ENCODE results near the gene CLINT1. TPM values are rescaled to one million over a fixed set of nuclear protein-coding genes. Genes with fewer than 3 reads are reported as not detected.

Gene CLINT1
- total RNA-seq, 4 donors from 2014 or later, result 109 to 165 (median 152) TPM

- Histone ChIP-seq H3K4me3 (no peak overlapping the region), H3K9me3 (no peaks in the 10 kb centered on the region), H3K4me1 (peaks cover 0 to 11% (median 6%) of the 10 kb centered on the region in 3 donors), H3K36me3 (peaks cover 0 to 34% (median 0%) of the 10 kb centered on the region in 3 donors), H3K27ac (no peak overlapping the region), H3K27me3 (no peaks in the 10 kb centered on the region)
- intact Hi-C loops (cut with DNase I), result no loop called here
- no peak for DNase-seq
- TF ChIP-seq POLR2A (IDR thresholded peaks at IDR 0.05), result no peak
- TF ChIP-seq CTCF (IDR thresholded peaks at IDR 0.05), result no peak
- WGBS, 2 donors, result 77 to 87% methylated on average over 11 of the region's 11 CpGs
These were observed 109.5 kb downstream of the CLINT1 start for GRCh38 chr5:157749462-157749799.

DNA sequence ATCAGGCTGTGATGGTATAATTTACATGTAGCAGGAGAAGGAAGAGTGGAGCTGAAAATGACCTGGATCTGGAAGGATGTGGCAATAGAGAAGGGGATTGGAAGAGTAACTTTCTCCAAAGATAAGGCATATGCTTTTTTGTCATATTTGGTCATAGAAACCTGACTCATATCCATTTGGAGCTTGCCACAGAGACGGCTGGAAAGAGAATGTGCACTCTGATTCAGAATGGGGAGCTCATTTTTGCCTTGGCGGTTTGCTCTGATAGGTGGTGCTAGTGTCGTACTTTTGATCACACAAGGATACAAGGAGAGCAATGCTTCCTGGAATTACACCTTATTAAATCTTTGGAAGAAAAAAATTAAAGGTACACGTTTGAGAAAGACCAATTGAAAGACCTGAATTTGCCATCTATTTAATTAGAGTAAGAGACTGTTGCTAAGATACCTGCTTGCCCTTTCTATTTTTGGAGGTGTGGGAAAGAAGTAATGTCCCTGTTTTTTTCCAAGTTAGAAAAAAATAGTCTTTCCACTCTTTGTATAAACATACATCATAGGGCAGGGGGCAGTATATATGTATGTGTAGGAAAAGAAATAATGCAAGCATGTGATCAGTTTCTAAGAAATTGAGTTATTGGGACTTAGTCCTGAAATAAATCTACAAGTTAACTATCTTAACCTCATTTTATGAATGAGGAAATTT, 110.0 kb downstream of the CLINT1 start:
- H3K27ac ChIP-seq, result no peak overlapping the region
- H3K4me1 ChIP-seq, result peaks cover 0 to 15% (median 6%) of the 10 kb centered on the region in 3 donors
- H3K36me3 ChIP-seq, result peaks cover 0 to 29% (median 0%) of the 10 kb centered on the region in 3 donors
- no peaks in the 10 kb centered on the region for H3K9me3 ChIP-seq
- no peaks in the 10 kb centered on the region for H3K27me3 ChIP-seq
- TF ChIP-seq CTCF (IDR thresholded peaks at IDR 0.05), result no peak
- no peak for TF ChIP-seq POLR2A (IDR thresholded peaks at IDR 0.05)
- 53 to 76% methylated on average over 4 of the region's 4 CpGs for WGBS, 2 donors
- no peak overlapping the region for H3K4me3 ChIP-seq
- intact Hi-C loops (cut with DNase I), result no loop called here
- no peak for DNase-seq

- no peaks in the 10 kb centered on the region for H3K9me3 ChIP-seq
- no peak overlapping the region for H3K27ac ChIP-seq
- TF ChIP-seq CTCF (IDR thresholded peaks at IDR 0.05), result no peak
- 78 to 92% methylated on average over 8 of the region's 8 CpGs for WGBS, 2 donors
- peaks cover 0 to 18% (median 8%) of the 10 kb centered on the region in 3 donors for H3K4me1 ChIP-seq
- intact Hi-C loops (cut with DNase I), result no loop called here
- DNase-seq, result no peak
- H3K27me3 ChIP-seq, result no peaks in the 10 kb centered on the region
- peaks cover 0 to 20% (median 0%) of the 10 kb centered on the region in 3 donors for H3K36me3 ChIP-seq
- no peak overlapping the region for H3K4me3 ChIP-seq
These were observed 110.9 kb downstream of the CLINT1 start for GRCh38 chr5:157747766-157748700.

GRCh38 chr5:157747173-157747740, 111.7 kb downstream of the CLINT1 start:
- TF ChIP-seq POLR2A (IDR thresholded peaks at IDR 0.05), result no peak
- TF ChIP-seq CTCF (IDR thresholded peaks at IDR 0.05), result no peak
- Histone ChIP-seq H3K9me3 (no peaks in the 10 kb centered on the region), H3K27ac (no peak overlapping the region), H3K4me1 (peaks cover 0 to 22% (median 9%) of the 10 kb centered on the region in 3 donors), H3K27me3 (no peaks in the 10 kb centered on the region), H3K36me3 (peaks cover 0 to 12% (median 0%) of the 10 kb centered on the region in 3 donors), H3K4me3 (no peak overlapping the region)
- no peak for DNase-seq
- WGBS, 2 donors, result 88 to 90% methylated on average over 6 of the region's 6 CpGs
- intact Hi-C loops (cut with DNase I), result no loop called here
